Smooth muscle cell (in vitro differentiated cells): ENCODE data around the gene SLC4A2. TPM values are rescaled to one million over a fixed set of nuclear protein-coding genes. Genes with fewer than 3 reads are reported as not detected.

Experiments
- DNase-seq: peaks from one replicate; lab custom pipeline; 2025; ENCODE audit not compliant: unreplicated experiment; lab: John Stamatoyannopoulos, UW
- H2AFZ ChIP-seq: fragments of 200-600 bp; sonication (generic); 2 replicates; pipeline ENCODE4 v1.6.0; 2016; ENCODE audit warnings: antibody characterized with exemption, low read depth, mild to moderate bottlenecking
- H3F3A ChIP-seq: fragments of 200-600 bp; sonication (generic); 2 replicates; pipeline ENCODE4 v1.6.0; 2017; ENCODE audit warnings: antibody characterized with exemption, low read depth
- H3K27ac ChIP-seq: fragments of 200-600 bp; sonication (generic); 2 replicates; pipeline ENCODE4 v1.5.1; 2016; ENCODE audit warnings: low read depth, mild to moderate bottlenecking
- H3K27me3 ChIP-seq: fragments of 200-600 bp; sonication (generic); 2 replicates; pipeline ENCODE4 v1.6.1; 2016; ENCODE audit warnings: low read depth, mild to moderate bottlenecking
- H3K36me3 ChIP-seq: fragments of 200-600 bp; sonication (generic); 2 replicates; pipeline ENCODE4 v1.5.1; 2016; ENCODE audit warnings: low read depth
- H3K4me1 ChIP-seq: fragments of 200-600 bp; sonication (generic); 2 replicates; pipeline ENCODE4 v1.5.1; 2016; ENCODE audit warnings: low read depth
- H3K4me2 ChIP-seq: fragments of 200-600 bp; sonication (generic); 2 replicates; pipeline ENCODE4 v1.6.0; 2016; ENCODE audit warnings: mild to moderate bottlenecking
- H3K4me3 ChIP-seq: fragments of 200-600 bp; sonication (generic); 2 replicates; pipeline ENCODE4 v1.5.1; 2016; ENCODE audit warnings: mild to moderate bottlenecking
- H3K79me2 ChIP-seq: fragments of 200-600 bp; sonication (generic); 2 replicates; pipeline ENCODE4 v1.6.0; 2016; ENCODE audit warnings: low read depth, mild to moderate bottlenecking
- H3K9ac ChIP-seq: fragments of 200-600 bp; sonication (generic); 2 replicates; pipeline ENCODE4 v1.6.0; 2016; ENCODE audit warnings: low read depth
- H3K9me3 ChIP-seq: fragments of 200-600 bp; sonication (generic); replicated peaks from 2 replicates; pipeline ENCODE4 v1.5.1; 2016; ENCODE audit warnings: low read depth
- H4K20me1 ChIP-seq: fragments of 200-600 bp; sonication (generic); 2 replicates; pipeline ENCODE4 v1.6.0; 2016; ENCODE audit warnings: low read depth
- WGBS: methylation state at CpG from one replicate; pipeline ENCODE4 v1.1.7; 2016; ENCODE audit warnings: low lambda C conversion rate; 5-methylcytosine and 5-hydroxymethylcytosine counted together
- polyA plus RNA-seq: library from polyadenylated mRNA; unstranded; fragments of >200 nt; fragmentation: Nextera tagmentation; extraction: Ambion mirVana; gene quantifications from 2 replicates; pipeline ENCODE4 v1.2.1, GENCODE V29; 2016
- total RNA-seq: library from RNA; depleted of rRNA; stranded (reverse); fragments of >200 nt; gene quantifications from 2 replicates; pipeline ENCODE4 v1.2.3, GENCODE V29; 2014
- TF ChIP-seq, protein P1 (sequence below): fragments of 200-600 bp; sonication (generic); IDR thresholded peaks from 2 replicates; pipeline ENCODE4 v1.5.1; 2017; ENCODE audit warnings: borderline replicate concordance, mild to moderate bottlenecking, antibody characterized with exemption; ENCODE audit not compliant: insufficient read depth, poor library complexity, severe bottlenecking

SLC4A2 gene
- total and polyA plus RNA-seq, 2 experiments from 2014 or later: 89.3 to 96.4 TPM

DNA sequence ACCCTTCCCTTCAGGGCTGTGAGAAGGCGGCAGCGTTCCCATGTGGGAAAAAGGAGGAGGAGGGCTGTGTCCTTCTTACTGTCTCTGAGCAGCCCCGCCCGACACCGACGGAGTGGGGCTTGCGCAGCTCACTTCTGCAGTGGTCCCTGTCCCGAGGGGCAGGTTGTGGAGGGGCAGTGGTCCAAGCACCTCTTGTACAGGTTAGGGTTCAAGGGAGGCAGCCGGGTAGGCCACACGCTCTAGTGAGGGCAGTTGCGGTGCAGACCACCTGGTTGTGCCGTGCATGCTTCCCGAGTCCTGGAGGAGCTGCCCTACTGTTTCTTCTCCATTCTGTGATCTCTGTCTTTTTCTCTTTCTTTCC, 59.6 kb downstream of the SLC4A2 start:
- Histone ChIP-seq H2AFZ (no peak overlapping the region), H3K9ac (no peak overlapping the region), H3K27me3 (no peaks in the 10 kb centered on the region), H3K27ac (no peak overlapping the region), H3K4me2 (no peak overlapping the region), H3F3A (no peaks in the 10 kb centered on the region), H3K4me3 (no peak overlapping the region), H3K9me3 (no peaks in the 10 kb centered on the region), H3K4me1 (peaks cover 3% of the 10 kb centered on the region), H4K20me1 (peaks cover 80% of the 10 kb centered on the region), H3K79me2 (peaks cover 20% of the 10 kb centered on the region), H3K36me3 (no peaks in the 10 kb centered on the region)
- TF ChIP-seq, protein P1, sequence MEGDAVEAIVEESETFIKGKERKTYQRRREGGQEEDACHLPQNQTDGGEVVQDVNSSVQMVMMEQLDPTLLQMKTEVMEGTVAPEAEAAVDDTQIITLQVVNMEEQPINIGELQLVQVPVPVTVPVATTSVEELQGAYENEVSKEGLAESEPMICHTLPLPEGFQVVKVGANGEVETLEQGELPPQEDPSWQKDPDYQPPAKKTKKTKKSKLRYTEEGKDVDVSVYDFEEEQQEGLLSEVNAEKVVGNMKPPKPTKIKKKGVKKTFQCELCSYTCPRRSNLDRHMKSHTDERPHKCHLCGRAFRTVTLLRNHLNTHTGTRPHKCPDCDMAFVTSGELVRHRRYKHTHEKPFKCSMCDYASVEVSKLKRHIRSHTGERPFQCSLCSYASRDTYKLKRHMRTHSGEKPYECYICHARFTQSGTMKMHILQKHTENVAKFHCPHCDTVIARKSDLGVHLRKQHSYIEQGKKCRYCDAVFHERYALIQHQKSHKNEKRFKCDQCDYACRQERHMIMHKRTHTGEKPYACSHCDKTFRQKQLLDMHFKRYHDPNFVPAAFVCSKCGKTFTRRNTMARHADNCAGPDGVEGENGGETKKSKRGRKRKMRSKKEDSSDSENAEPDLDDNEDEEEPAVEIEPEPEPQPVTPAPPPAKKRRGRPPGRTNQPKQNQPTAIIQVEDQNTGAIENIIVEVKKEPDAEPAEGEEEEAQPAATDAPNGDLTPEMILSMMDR: no peak
- WGBS: 99% methylated on average over 13 of the region's 13 CpGs
- DNase-seq: no peak

DNA sequence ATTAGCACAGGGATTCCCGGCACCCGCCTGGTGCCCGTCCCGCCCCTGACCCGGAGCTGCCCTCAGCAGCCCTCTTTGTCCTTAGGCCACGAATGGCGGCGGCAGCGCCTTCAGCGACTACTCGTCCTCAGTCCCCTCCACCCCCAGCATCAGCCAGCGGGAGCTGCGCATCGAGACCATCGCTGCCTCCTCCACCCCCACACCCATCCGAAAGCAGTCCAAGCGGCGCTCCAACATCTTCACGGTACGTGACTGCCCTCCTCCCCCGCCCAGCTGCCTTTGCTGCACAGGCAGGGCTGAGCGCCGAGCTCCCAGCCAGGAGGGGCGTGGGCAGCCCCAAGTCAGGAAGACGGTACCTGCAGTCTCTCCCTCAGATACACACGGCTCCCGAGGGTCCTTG, 60.5 kb downstream of the SLC4A2 start:
- Histone ChIP-seq H2AFZ (no peak overlapping the region), H3F3A (peaks cover under 1% of the 10 kb centered on the region), H4K20me1 (peaks cover 84% of the 10 kb centered on the region), H3K36me3 (no peaks in the 10 kb centered on the region), H3K27ac (no peak overlapping the region), H3K9ac (no peak overlapping the region), H3K9me3 (no peaks in the 10 kb centered on the region), H3K4me2 (no peak overlapping the region), H3K27me3 (no peaks in the 10 kb centered on the region), H3K4me3 (no peak overlapping the region), H3K4me1 (no peaks in the 10 kb centered on the region), H3K79me2 (peaks cover 20% of the 10 kb centered on the region)
- no peak for DNase-seq
- WGBS: 97% methylated on average over 25 of the region's 27 CpGs
- TF ChIP-seq, protein P1: no peak

DNA sequence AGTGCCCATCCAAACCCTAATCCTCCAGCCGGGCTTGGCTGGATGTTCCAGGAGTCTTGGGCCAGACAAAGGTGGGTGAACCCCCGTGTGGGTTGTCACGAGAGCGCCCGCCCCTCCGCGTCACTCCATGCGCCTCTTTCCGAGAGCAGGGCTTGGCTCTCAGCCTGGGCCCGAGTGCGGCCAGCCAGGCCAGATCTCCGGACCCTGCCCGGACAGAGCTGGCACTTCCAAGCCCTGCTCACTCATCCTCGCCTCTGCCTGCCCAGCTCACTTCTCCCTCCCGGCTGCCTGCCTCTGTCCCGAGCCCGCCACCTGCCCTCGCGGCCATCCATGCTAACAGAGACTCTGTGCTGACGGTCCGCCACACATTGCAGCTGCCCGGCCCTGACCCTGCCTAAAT, 61.5 kb downstream of the SLC4A2 start:
- no peaks in the 10 kb centered on the region for H3K36me3 ChIP-seq
- H3K4me2 ChIP-seq: no peak overlapping the region
- no peaks in the 10 kb centered on the region for H3K9me3 ChIP-seq
- H3F3A ChIP-seq: peaks cover 3% of the 10 kb centered on the region
- no peak for DNase-seq
- no peaks in the 10 kb centered on the region for H3K4me1 ChIP-seq
- peaks cover 89% of the 10 kb centered on the region for H4K20me1 ChIP-seq
- no peaks in the 10 kb centered on the region for H3K27me3 ChIP-seq
- peaks cover 16% of the 10 kb centered on the region for H3K79me2 ChIP-seq
- no peak overlapping the region for H3K27ac ChIP-seq
- TF ChIP-seq, protein P1: no peak
- H2AFZ ChIP-seq: no peak overlapping the region
- no peak overlapping the region for H3K9ac ChIP-seq
- WGBS: 94% methylated on average over 20 of the region's 22 CpGs
- no peak overlapping the region for H3K4me3 ChIP-seq

DNA sequence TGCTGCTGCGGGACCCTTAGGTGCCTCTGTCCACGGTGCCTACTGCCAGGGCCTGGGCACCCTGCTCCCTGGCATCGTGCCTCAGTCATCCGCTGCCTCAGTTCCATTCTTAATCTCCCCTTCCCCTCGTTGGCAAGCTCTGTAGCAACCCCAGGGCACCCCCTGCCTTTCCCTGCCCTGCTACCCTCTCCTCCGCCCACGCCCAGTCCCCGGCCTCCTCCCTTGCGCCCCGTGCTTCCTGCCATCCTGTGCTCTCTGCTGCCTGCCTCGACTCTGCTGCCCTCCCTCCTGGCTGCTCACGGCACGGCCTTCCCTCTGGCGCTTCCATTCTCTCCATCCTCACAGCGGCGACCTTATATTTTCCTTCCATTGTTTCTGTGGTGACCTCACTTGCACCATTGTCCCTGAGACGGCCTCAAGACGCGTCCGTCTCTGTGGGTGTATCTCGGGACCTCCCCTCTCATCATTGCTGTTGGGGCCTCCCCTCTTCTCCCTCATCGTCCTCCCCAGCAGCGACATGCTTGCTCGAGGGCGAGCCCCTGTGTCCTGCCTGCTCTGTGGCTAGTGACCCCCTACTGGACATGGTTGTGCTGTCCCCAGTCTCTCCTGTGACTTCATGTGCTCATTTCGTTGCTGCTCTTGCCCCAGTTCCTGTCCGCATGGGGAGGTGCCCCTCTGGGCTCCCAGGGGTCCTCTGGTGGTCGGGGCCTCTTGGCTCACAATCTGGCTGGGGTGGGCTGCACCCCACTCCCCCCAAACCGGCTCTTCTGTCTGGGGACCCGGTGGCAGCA, 62.2 kb downstream of the SLC4A2 start:
- DNase-seq: no peak
- no peak overlapping the region for H3K4me3 ChIP-seq
- H4K20me1 ChIP-seq: peaks cover 89% of the 10 kb centered on the region
- no peak overlapping the region for H3K27ac ChIP-seq
- H3K9ac ChIP-seq: no peak overlapping the region
- H3K4me2 ChIP-seq: no peak overlapping the region
- WGBS: 92% methylated on average over 27 of the region's 30 CpGs
- no peaks in the 10 kb centered on the region for H3K9me3 ChIP-seq
- TF ChIP-seq, protein P1: no peak
- peaks cover 9% of the 10 kb centered on the region for H3K79me2 ChIP-seq
- no peaks in the 10 kb centered on the region for H3K4me1 ChIP-seq
- H2AFZ ChIP-seq: no peak overlapping the region
- no peaks in the 10 kb centered on the region for H3K27me3 ChIP-seq
- H3F3A ChIP-seq: peaks cover 3% of the 10 kb centered on the region
- H3K36me3 ChIP-seq: no peaks in the 10 kb centered on the region
